Ectodermal cell (in vitro differentiated cells): ENCODE measurements around the gene GPATCH1.
"Not testable (repeated sequence)": the region's sequence is repeated elsewhere in the genome, so short reads cannot be mapped to it uniquely, and the experiment has no call there.

Experiments
- H3K27ac ChIP-seq: 2 replicates; pipeline ENCODE4 v1.7.0; 2013; ENCODE audit warnings: mild to moderate bottlenecking, low read depth, low read length; ENCODE audit not compliant: insufficient read depth, poor library complexity, severe bottlenecking
- H3K27me3 ChIP-seq: 2 replicates; pipeline ENCODE4 v1.7.0; 2013; ENCODE audit warnings: mild to moderate bottlenecking, low read length; ENCODE audit not compliant: insufficient read depth, control insufficient read depth, poor library complexity, severe bottlenecking
- H3K36me3 ChIP-seq: one replicate; pipeline ENCODE4 v1.7.0; 2013; ENCODE audit warnings: low read length; ENCODE audit not compliant: control insufficient read depth, insufficient read depth
- H3K4me1 ChIP-seq: one replicate; pipeline ENCODE4 v1.7.0; 2013; ENCODE audit warnings: low read length; ENCODE audit not compliant: control insufficient read depth, insufficient read depth
- H3K4me3 ChIP-seq: 2 replicates; pipeline ENCODE4 v1.7.0; 2013; ENCODE audit warnings: low read depth, low read length, control low read depth; ENCODE audit not compliant: insufficient read depth
- H3K9me3 ChIP-seq: 2 replicates; pipeline ENCODE4 v1.7.0; 2013; ENCODE audit warnings: mild to moderate bottlenecking, low read length, moderate library complexity; ENCODE audit not compliant: control insufficient read depth
- WGBS, 2 experiments: methylation state at CpG; one replicate each; pipeline ENCODE4 v1.1.7; 2013; ENCODE audit warnings: missing lambda C conversion rate in 2 of 2; 5-methylcytosine and 5-hydroxymethylcytosine counted together

Gene GPATCH1

DNA sequence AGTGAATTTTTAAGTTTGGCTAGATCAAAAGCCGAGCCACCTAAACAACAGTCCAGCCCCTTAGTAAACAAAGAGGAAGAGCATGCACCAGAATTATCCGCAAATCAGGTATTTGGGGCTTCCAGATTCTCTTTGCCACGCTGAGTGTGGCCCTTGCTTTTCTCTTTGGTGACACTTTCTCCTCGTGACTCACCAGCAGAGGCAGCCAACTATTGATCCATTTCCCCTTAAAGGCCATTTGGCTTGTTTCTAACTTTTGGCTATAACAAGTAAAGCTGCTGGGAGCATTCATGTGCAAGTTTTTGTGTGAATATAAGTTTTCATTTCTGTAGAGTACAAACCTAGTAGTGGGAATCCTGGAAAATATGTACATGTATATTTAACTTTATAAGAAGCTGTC lies 33.3 kb downstream of the GPATCH1 start:
- peaks cover 24% of the 10 kb centered on the region for H3K36me3 ChIP-seq
- H3K4me3 ChIP-seq: no peak overlapping the region
- H3K27ac ChIP-seq: no peak overlapping the region
- 94 to 95% methylated on average over 4 of the region's 4 CpGs for WGBS, 2 experiments
- no peaks in the 10 kb centered on the region for H3K27me3 ChIP-seq
- H3K9me3 ChIP-seq: no peaks in the 10 kb centered on the region
- H3K4me1 ChIP-seq: no peaks in the 10 kb centered on the region

DNA sequence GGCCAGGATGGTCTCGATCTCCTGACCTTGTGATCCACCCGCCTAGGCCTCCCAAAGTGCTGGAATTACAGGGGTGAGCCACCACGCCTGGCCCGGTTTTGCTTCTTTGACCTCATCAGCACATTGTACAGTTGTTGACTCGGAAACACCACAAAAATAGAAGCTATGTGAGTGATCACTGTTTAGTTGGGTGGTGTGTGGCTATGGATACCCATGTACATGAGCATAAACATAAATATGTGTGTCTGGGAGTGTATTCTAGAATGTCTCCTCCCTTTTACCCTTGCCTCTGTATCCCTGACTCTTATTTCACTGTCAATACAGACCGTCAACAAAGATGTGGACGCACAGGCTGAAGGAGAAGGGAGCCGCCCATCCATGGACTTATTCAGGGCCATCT lies 36.5 kb downstream of the GPATCH1 start:
- WGBS, 2 experiments: 93 to 95% methylated on average over 8 of the region's 8 CpGs
- H3K4me3 ChIP-seq: no peak overlapping the region
- no peaks in the 10 kb centered on the region for H3K9me3 ChIP-seq
- H3K4me1 ChIP-seq: no peaks in the 10 kb centered on the region
- peaks cover 17% of the 10 kb centered on the region for H3K36me3 ChIP-seq
- no peak overlapping the region for H3K27ac ChIP-seq
- H3K27me3 ChIP-seq: no peaks in the 10 kb centered on the region

DNA sequence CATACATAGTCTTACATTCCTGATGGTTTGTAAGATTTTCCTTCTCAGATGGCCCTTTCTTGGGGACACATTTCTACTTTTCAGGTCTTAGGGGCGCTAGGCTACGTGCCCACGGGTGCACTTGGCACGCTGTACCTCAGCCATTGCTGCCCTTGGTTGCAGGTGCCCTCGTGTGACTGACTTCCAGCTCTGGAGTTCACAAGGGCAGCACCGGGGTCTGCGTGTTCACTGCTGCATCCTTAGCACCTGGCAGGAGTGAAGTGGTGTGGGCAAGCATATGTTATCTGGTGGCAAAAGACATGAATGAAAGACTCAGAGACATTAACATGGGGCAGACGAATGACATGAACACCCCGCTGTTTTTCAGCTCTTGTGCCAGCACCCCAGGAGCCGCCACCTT lies 37.7 kb downstream of the GPATCH1 start:
- Histone ChIP-seq H3K27ac (no peak overlapping the region), H3K4me3 (no peak overlapping the region), H3K36me3 (peaks cover 16% of the 10 kb centered on the region), H3K9me3 (no peaks in the 10 kb centered on the region), H3K27me3 (no peaks in the 10 kb centered on the region), H3K4me1 (no peaks in the 10 kb centered on the region)
- 86 to 87% methylated on average over 10 of the region's 10 CpGs for WGBS, 2 experiments

DNA sequence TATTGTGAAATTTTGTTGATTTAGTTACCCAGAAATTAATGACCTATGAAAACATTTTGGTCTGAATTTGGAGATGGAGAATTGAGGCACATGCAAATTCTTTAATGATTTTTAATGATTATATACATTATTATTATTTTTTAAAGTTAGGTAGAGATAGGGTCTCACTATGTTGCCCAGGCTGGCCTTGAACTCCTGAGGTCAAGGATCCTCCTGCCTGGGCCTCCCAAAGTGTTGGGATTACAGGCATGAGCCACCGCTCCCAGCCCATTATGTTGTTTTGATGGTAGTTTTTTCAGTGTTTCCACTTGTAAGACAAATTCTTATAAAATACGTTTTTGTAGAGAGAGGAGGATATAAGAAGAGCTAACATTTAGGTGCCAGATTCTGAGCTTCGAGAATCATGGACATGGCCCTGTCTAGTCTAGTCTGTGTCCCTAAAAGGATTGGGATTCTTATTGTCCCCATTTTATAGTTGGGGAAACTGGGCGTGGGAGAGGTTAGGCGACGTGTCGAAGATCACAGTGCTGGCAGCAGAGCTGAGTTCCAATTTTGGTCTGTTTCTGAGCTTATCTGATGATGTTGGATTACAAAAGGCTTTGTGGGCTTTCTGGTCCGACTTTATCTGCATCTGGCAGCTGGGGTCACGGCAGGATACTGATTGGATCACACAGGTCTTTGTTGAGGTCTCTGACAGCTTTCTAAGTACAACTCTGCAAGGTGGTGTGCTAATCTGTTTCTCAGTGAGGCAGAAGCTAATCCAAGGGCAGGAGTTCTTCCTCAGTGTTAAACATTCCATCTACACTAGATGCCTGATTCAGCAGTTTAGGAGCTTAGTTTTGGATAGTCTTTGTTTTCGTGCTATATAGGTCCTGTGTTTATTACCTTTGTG lies 43.5 kb downstream of the GPATCH1 start:
- H3K27ac ChIP-seq: peak overlapping the region; percentile 26
- no peak overlapping the region for H3K4me3 ChIP-seq
- peaks cover 5% of the 10 kb centered on the region for H3K4me1 ChIP-seq
- no peaks in the 10 kb centered on the region for H3K27me3 ChIP-seq
- WGBS, 2 experiments: 79% methylated on average over 10 of the region's 10 CpGs
- H3K9me3 ChIP-seq: no peaks in the 10 kb centered on the region
- peaks cover 6% of the 10 kb centered on the region for H3K36me3 ChIP-seq

DNA sequence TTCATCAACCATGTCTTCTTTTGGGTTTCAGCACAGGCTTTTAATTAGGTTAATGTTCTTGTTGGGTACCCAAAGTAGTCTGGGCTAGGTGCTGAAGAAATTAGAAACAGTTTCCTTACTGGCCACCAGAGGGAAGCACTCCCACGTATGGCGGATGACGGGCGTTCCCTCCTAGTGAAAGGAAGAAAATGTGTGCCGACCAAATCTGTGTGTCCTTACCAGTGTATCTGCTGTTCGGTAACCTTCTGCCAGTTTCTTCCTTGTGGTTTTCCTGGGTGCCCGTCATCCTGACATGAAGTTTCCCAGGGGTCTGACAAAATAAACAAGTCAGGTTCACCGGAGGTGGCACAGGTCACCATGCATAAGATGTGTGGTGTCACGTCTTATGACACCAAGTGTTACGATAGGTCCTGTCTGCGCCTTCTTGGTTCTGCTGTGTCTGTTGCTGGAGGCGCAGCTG lies 45.0 kb downstream of the GPATCH1 start:
- no peaks in the 10 kb centered on the region for H3K9me3 ChIP-seq
- WGBS, 2 experiments: 56 to 57% methylated on average over 12 of the region's 12 CpGs
- H3K27me3 ChIP-seq: no peaks in the 10 kb centered on the region
- peaks cover 5% of the 10 kb centered on the region for H3K4me1 ChIP-seq
- H3K36me3 ChIP-seq: peaks cover 6% of the 10 kb centered on the region
- H3K27ac ChIP-seq: no peak overlapping the region
- H3K4me3 ChIP-seq: no peak overlapping the region

DNA sequence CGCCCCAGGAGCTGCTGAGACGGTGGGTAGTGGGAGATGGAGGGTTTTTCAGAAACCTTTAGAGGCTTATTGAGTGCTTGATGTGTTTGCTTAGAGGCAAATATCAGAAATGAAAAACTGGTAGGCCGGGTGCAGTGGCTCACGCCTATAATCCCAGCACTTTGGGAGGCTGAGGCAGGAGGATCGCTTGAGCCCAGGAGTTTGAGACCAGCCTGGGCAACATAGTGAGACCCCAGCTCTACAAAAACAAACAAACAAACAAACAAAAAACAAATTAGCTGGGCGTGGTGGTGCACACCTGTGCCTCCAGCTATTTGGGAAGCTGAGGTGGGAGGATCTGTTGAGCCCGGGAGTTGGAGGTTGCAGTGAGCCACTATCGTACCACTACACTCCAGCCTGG lies 45.7 kb downstream of the GPATCH1 start:
- not testable (repeated sequence) for H3K4me1 ChIP-seq, H3K27ac ChIP-seq, H3K27me3 ChIP-seq, H3K36me3 ChIP-seq, H3K9me3 ChIP-seq, H3K4me3 ChIP-seq
- 97 to 98% methylated on average over 8 of the region's 8 CpGs for WGBS, 2 experiments

DNA sequence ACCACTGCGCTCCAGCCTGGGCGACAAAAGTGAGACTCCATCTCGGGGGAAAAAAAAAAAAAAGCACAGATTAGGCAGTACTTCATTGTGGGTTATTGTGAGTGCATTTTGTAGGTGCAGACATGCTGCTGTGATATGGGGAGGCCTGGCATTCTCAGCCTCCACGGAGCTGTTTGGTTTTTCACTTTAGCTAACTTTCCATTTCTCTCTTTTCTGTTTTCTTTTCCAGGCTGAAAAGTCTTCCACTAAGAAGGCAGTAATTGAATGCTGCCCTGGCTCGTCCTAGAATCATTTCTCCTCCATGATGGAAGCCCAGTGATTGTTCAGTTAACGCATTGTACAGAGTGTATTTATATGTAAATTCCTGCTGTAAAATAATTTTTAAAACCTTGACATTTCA lies 48.9 kb downstream of the GPATCH1 start:
- 89 to 98% methylated on average over 5 to 6 of the region's 6 CpGs for WGBS, 2 experiments

DNA sequence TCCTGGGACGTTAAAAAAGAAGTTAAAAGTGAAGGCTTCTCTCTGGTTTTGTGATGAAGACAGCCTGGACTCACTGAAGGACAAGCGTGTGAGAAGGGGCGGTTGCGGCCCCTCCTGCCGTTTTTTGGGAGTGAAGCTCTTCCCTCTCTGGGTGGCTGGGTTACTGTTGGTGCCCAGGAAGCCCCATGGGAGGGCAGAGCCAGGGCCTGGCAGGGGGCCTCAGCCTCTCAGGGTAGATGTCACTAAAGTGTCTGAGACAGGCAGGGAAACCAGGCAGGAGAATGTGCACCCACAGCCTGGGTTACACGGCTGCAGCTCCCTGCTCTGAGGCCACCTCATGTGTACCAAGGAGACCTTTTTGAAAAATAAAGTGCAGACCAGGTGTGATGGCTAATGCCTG lies 49.5 kb downstream of the GPATCH1 start:
- Histone ChIP-seq H3K27ac (no peak overlapping the region), H3K27me3 (no peaks in the 10 kb centered on the region), H3K36me3 (peaks cover 6% of the 10 kb centered on the region), H3K4me3 (no peak overlapping the region), H3K4me1 (no peaks in the 10 kb centered on the region), H3K9me3 (no peaks in the 10 kb centered on the region)
- WGBS, 2 experiments: 93 to 96% methylated on average over 6 of the region's 6 CpGs

More for the DNA sequence above, 48.9 kb downstream of the GPATCH1 start:
- peaks cover 6% of the 10 kb centered on the region for H3K36me3 ChIP-seq
- peaks cover under 1% of the 10 kb centered on the region for H3K4me1 ChIP-seq
- no peak overlapping the region for H3K4me3 ChIP-seq
- H3K27me3 ChIP-seq: no peaks in the 10 kb centered on the region
- H3K9me3 ChIP-seq: no peaks in the 10 kb centered on the region
- no peak overlapping the region for H3K27ac ChIP-seq

DNA sequence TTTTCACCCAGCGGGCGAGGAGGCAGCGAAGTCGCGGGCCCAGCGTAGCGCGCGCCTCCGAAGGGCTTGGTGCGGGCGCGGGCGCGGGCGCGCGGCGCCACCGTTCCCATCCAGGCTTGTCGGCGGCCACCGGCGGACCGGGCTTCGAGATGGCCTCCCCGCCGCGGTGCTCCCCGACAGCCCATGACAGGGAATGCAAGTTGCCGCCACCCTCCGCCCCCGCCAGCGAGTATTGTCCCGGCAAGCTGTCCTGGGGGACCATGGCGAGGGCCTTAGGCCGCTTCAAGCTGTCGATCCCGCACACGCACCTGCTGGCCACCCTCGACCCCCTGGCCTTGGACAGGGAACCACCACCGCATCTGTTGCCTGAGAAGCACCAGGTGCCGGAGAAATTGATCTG lies 51.0 kb downstream of the GPATCH1 start, which contains the start of gene WDR88:
TSS of gene WDR88 (plus strand) at position 94 of the 400 bp plus-strand sequence. CDS start at position 150, 56 bp downstream.
- WGBS, 2 experiments: 94% methylated on average over 43 of the region's 43 CpGs
- H3K27me3 ChIP-seq: no peaks in the 10 kb centered on the region
- H3K27ac ChIP-seq: no peak within 1 kb of the TSS
- H3K9me3 ChIP-seq: no peaks in the 10 kb centered on the region
- H3K4me1 ChIP-seq: no peaks in the 10 kb centered on the region
- no peaks in the 10 kb centered on the region for H3K36me3 ChIP-seq
- no peak within 1 kb of the TSS for H3K4me3 ChIP-seq

DNA sequence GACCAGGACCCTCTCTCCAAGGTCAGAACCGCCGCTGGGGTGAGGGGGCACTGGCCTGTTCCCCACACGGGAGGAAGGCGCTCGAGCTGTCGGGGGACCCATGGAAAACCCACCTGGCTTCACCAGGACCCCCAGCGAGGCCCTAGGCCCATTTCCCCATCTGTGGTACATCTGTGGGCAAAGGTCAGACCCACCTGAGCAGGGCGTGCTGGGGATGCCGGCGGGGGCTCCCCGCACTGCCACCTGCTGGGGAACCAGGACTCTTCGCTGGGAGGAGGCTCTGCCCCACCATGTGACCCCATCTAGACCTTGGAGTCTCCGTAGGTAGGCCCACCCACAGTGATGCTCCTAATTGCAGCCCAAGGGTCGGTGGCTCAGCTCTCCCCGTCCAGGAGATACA lies 51.4 kb downstream of the GPATCH1 start:
- H3K9me3 ChIP-seq: no peaks in the 10 kb centered on the region
- WGBS, 2 experiments: 89 to 91% methylated on average over 15 of the region's 15 CpGs
- H3K27me3 ChIP-seq: no peaks in the 10 kb centered on the region
- H3K4me1 ChIP-seq: no peaks in the 10 kb centered on the region
- no peak overlapping the region for H3K4me3 ChIP-seq
- no peak overlapping the region for H3K27ac ChIP-seq
- no peaks in the 10 kb centered on the region for H3K36me3 ChIP-seq
